Activated T-helper 2 cell treated with anti-CD3 and anti-CD28 coated beads, Interferon-gamma antibody, Interleukin-2, Interleukin-4, amounts not matched to agents 10 μg/mL and 5 μg/mL and 100 μg/mL, durations not matched to agents 14 hours and 24 hours and 36 hours (primary cell): ENCODE results near the gene CDK14. TPM values are rescaled to one million over a fixed set of nuclear protein-coding genes. Genes with fewer than 3 reads are reported as not detected.

Experiments
- DNase-seq: peaks from one replicate; pipeline ENCODE4 v3.0.0; 2021; ENCODE audit warnings: low spot score
- H3K27ac Mint-ChIP-seq: one replicate; pipeline ENCODE4 v1.8.0; 2021; ENCODE audit warnings: mixed read lengths
- H3K27me3 Mint-ChIP-seq: one replicate; pipeline ENCODE4 v1.8.0; 2021; ENCODE audit warnings: low read depth, mixed read lengths
- H3K36me3 Mint-ChIP-seq: one replicate; pipeline ENCODE4 v1.8.0; 2021; ENCODE audit warnings: low read depth, mixed read lengths
- H3K4me1 Mint-ChIP-seq: one replicate; pipeline ENCODE4 v1.8.0; 2021; ENCODE audit warnings: low read depth, mixed read lengths
- H3K4me3 Mint-ChIP-seq: one replicate; pipeline ENCODE4 v1.8.0; 2021; ENCODE audit warnings: low read depth, mild to moderate bottlenecking, moderate library complexity, mixed read lengths
- H3K9me3 Mint-ChIP-seq: one replicate; pipeline ENCODE4 v1.8.0; 2021; ENCODE audit warnings: mixed read lengths
- intact Hi-C: fragments of 100-400 bp; cut with micrococcal nuclease; formaldehyde crosslinking; loops from one replicate; pipeline ENCODE4 v1.15.1; 2023
- total RNA-seq: library from RNA; stranded (reverse); gene quantifications from 2 replicates; pipeline ENCODE4 v1.2.3, GENCODE V29; 2022

The CDK14 gene
- total RNA-seq, 1 donor from 2014 or later: 2.2 TPM

GRCh38 chr7:90946730-90947501, 350.8 kb downstream of the CDK14 start:
- intact Hi-C loops: no loop called here
- Mint-ChIP-seq H3K27me3 (no peaks in the 10 kb centered on the region), H3K9me3 (no peaks in the 10 kb centered on the region), H3K4me1 (no peaks in the 10 kb centered on the region), H3K36me3 (no peaks in the 10 kb centered on the region), H3K27ac (no peak overlapping the region), H3K4me3 (no peak overlapping the region)
- no peak for DNase-seq

GRCh38 chr7:90948085-90948484, 352.0 kb downstream of the CDK14 start:
- no peak for DNase-seq
- Mint-ChIP-seq H3K36me3 (no peaks in the 10 kb centered on the region), H3K4me1 (no peaks in the 10 kb centered on the region), H3K27ac (no peak overlapping the region), H3K27me3 (no peaks in the 10 kb centered on the region), H3K9me3 (no peaks in the 10 kb centered on the region), H3K4me3 (no peak overlapping the region)
- intact Hi-C loops: no loop called here

- H3K4me1 Mint-ChIP-seq: no peaks in the 10 kb centered on the region
- no peaks in the 10 kb centered on the region for H3K9me3 Mint-ChIP-seq
- H3K27ac Mint-ChIP-seq: no peak overlapping the region
- no peaks in the 10 kb centered on the region for H3K27me3 Mint-ChIP-seq
- H3K36me3 Mint-ChIP-seq: no peaks in the 10 kb centered on the region
- no peak for DNase-seq
- intact Hi-C loops: no loop called here
- no peak overlapping the region for H3K4me3 Mint-ChIP-seq
Measured at GRCh38 chr7:90951229-90951628, 355.1 kb downstream of the CDK14 start.

- H3K9me3 Mint-ChIP-seq: no peaks in the 10 kb centered on the region
- no peaks in the 10 kb centered on the region for H3K36me3 Mint-ChIP-seq
- no peaks in the 10 kb centered on the region for H3K4me1 Mint-ChIP-seq
- H3K4me3 Mint-ChIP-seq: no peak overlapping the region
- no peak for DNase-seq
- no peaks in the 10 kb centered on the region for H3K27me3 Mint-ChIP-seq
- no peak overlapping the region for H3K27ac Mint-ChIP-seq
- intact Hi-C loops: no loop called here
Measured at GRCh38 chr7:90951986-90952954, 356.1 kb downstream of the CDK14 start.

- no peaks in the 10 kb centered on the region for H3K9me3 Mint-ChIP-seq
- H3K4me3 Mint-ChIP-seq: no peak overlapping the region
- no peaks in the 10 kb centered on the region for H3K36me3 Mint-ChIP-seq
- H3K27ac Mint-ChIP-seq: no peak overlapping the region
- intact Hi-C loops: no loop called here
- H3K4me1 Mint-ChIP-seq: no peaks in the 10 kb centered on the region
- no peaks in the 10 kb centered on the region for H3K27me3 Mint-ChIP-seq
- DNase-seq: no peak
Measured at GRCh38 chr7:90955641-90956207, 359.6 kb downstream of the CDK14 start.

GRCh38 chr7:90957883-90958282, 361.8 kb downstream of the CDK14 start:
- Mint-ChIP-seq H3K4me1 (no peaks in the 10 kb centered on the region), H3K9me3 (no peaks in the 10 kb centered on the region), H3K27ac (no peak overlapping the region), H3K36me3 (no peaks in the 10 kb centered on the region), H3K27me3 (no peaks in the 10 kb centered on the region), H3K4me3 (no peak overlapping the region)
- intact Hi-C loops: no loop called here
- no peak for DNase-seq

- intact Hi-C loops: no loop called here
- Mint-ChIP-seq H3K9me3 (no peaks in the 10 kb centered on the region), H3K27me3 (no peaks in the 10 kb centered on the region), H3K27ac (no peak overlapping the region), H3K36me3 (no peaks in the 10 kb centered on the region), H3K4me3 (no peak overlapping the region), H3K4me1 (no peaks in the 10 kb centered on the region)
- no peak for DNase-seq
Measured at GRCh38 chr7:90958647-90959046, 362.5 kb downstream of the CDK14 start.

- Mint-ChIP-seq H3K4me1 (no peaks in the 10 kb centered on the region), H3K36me3 (no peaks in the 10 kb centered on the region), H3K27ac (no peak overlapping the region), H3K27me3 (no peaks in the 10 kb centered on the region), H3K9me3 (no peaks in the 10 kb centered on the region), H3K4me3 (no peak overlapping the region)
- no peak for DNase-seq
- intact Hi-C loops: no loop called here
Measured at GRCh38 chr7:90961037-90961725, 365.1 kb downstream of the CDK14 start.

- Mint-ChIP-seq H3K4me1 (no peaks in the 10 kb centered on the region), H3K27ac (no peak overlapping the region), H3K4me3 (no peak overlapping the region), H3K27me3 (no peaks in the 10 kb centered on the region), H3K36me3 (no peaks in the 10 kb centered on the region), H3K9me3 (no peaks in the 10 kb centered on the region)
- intact Hi-C loops: no loop called here
- DNase-seq: no peak
Measured at GRCh38 chr7:90965211-90965610, 369.1 kb downstream of the CDK14 start.

- no peak for DNase-seq
- H3K4me3 Mint-ChIP-seq: no peak overlapping the region
- no peaks in the 10 kb centered on the region for H3K27me3 Mint-ChIP-seq
- no peaks in the 10 kb centered on the region for H3K9me3 Mint-ChIP-seq
- no peaks in the 10 kb centered on the region for H3K4me1 Mint-ChIP-seq
- no peak overlapping the region for H3K27ac Mint-ChIP-seq
- intact Hi-C loops: no loop called here
- no peaks in the 10 kb centered on the region for H3K36me3 Mint-ChIP-seq
Measured at GRCh38 chr7:90966346-90966745, 370.2 kb downstream of the CDK14 start.

- intact Hi-C loops: no loop called here
- no peak for DNase-seq
- no peak overlapping the region for H3K4me3 Mint-ChIP-seq
- H3K9me3 Mint-ChIP-seq: no peaks in the 10 kb centered on the region
- no peak overlapping the region for H3K27ac Mint-ChIP-seq
- H3K4me1 Mint-ChIP-seq: no peaks in the 10 kb centered on the region
- H3K27me3 Mint-ChIP-seq: no peaks in the 10 kb centered on the region
- H3K36me3 Mint-ChIP-seq: no peaks in the 10 kb centered on the region
Measured at GRCh38 chr7:90968871-90969270, 372.8 kb downstream of the CDK14 start.

- H3K36me3 Mint-ChIP-seq: no peaks in the 10 kb centered on the region
- H3K4me3 Mint-ChIP-seq: no peak overlapping the region
- intact Hi-C loops: no loop called here
- DNase-seq: no peak
- H3K4me1 Mint-ChIP-seq: no peaks in the 10 kb centered on the region
- no peaks in the 10 kb centered on the region for H3K27me3 Mint-ChIP-seq
- no peak overlapping the region for H3K27ac Mint-ChIP-seq
- H3K9me3 Mint-ChIP-seq: peaks cover 9% of the 10 kb centered on the region
Measured at GRCh38 chr7:90972906-90973550, 376.9 kb downstream of the CDK14 start.
